Urinary bladder (tissue), 4 donors: ENCODE results near the gene GATAD2A. TPM values are rescaled to one million over a fixed set of nuclear protein-coding genes. Genes with fewer than 3 reads are reported as not detected.

Source experiments
- DNase-seq: peaks from one replicate; pipeline ENCODE4 v3.0.0-alpha.2; 2015; ENCODE audit errors: extremely low spot score
- H3K27ac ChIP-seq: one replicate; pipeline ENCODE4 v1.5.1; 2013; ENCODE audit warnings: low read depth, mild to moderate bottlenecking, moderate library complexity
- H3K36me3 ChIP-seq: one replicate; pipeline ENCODE4 v1.6.1; 2013; ENCODE audit warnings: mild to moderate bottlenecking, moderate library complexity; ENCODE audit not compliant: insufficient read depth
- H3K4me1 ChIP-seq: one replicate; pipeline ENCODE4 v1.6.1; 2013; ENCODE audit warnings: mild to moderate bottlenecking, moderate library complexity; ENCODE audit not compliant: insufficient read depth
- H3K4me3 ChIP-seq: one replicate; pipeline ENCODE4 v1.5.1; 2013; ENCODE audit warnings: low read depth, low read length
- WGBS: extraction: QIAGEN DNeasy Blood & Tissue Kit; methylation state at CpG from one replicate; pipeline ENCODE4 v1.1.7; 2013; 5-methylcytosine and 5-hydroxymethylcytosine counted together
- polyA plus RNA-seq: library from polyadenylated mRNA; stranded (reverse); fragments of 200-250 nt; gene quantifications from one replicate; pipeline ENCODE4 v1.2.3, GENCODE V29; 2013
- total RNA-seq: library from RNA; depleted of rRNA; stranded (reverse); fragments of >200 nt; gene quantifications from one replicate; pipeline ENCODE4 v1.2.3, GENCODE V29; 2014
- donor health status: healthy with polysubstance abuse.
- donor health status: healthy.

GATAD2A gene
- total and polyA plus RNA-seq, 2 donors: 15.8 to 22.9 TPM

DNA sequence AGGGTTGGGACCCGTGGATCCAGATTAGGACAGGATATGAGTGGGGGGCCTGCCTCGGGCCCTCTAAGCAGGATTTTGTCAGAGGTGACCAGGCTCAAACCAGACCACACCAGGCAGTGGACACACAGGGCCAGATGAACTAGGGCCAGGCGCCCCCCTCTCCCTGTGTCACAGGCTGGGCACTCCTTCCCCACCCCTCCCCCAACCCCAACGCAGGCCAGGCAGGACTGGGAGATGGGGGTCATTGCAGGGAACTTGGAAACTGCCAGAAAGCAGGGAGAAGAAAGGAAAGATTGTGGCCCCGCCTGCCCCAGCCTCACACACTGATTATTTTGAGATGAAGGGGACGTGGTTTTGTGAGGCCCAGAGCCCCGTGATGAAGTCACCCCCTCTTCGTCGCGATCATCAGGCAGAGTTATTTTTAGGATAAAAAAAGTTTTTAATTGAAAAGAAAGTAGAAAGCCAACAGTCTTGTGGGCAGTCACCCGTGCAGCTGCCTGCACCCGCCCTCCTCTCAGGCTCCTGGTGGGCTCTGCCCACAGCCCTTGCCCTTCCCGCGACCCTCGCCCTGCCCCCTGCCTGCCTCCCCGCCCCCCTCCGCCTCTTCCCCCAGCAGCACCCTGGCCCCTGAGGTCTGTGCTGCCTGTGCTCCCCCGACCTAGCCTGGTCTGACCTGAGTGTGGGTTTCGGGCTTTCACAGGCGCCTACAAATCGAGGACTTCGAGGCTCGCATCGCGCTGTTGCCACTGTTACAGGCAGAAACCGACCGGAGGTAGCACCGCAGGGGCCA, 121.3 kb downstream of the GATAD2A start:
- Histone ChIP-seq H3K4me3 (no peak overlapping the region), H3K36me3 (no peaks in the 10 kb centered on the region), H3K27ac (no peak overlapping the region), H3K4me1 (no peaks in the 10 kb centered on the region)
- no peak for DNase-seq
- WGBS: 78% methylated on average over 28 of the region's 28 CpGs

DNA sequence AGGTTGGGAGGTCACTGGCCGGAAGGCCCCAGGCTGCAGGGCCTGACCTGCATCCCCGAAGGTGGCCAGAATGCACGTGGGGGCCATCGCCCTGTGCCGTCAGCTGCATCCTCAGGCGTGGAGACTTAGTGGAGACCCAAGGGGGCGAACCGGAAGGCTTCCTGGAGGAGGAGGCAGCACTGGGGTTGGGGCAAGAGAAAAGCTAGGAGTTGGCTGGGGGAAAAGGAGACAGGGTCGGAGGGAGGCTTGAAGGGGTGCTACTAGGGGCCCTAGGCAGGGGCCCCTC, 121.8 kb downstream of the GATAD2A start:
- 94% methylated on average over 9 of the region's 9 CpGs for whole genome bisulfite sequencing
- Histone ChIP-seq H3K27ac (no peak overlapping the region), H3K36me3 (no peaks in the 10 kb centered on the region), H3K4me3 (no peak overlapping the region), H3K4me1 (no peaks in the 10 kb centered on the region)
- no peak for DNase-seq

DNA sequence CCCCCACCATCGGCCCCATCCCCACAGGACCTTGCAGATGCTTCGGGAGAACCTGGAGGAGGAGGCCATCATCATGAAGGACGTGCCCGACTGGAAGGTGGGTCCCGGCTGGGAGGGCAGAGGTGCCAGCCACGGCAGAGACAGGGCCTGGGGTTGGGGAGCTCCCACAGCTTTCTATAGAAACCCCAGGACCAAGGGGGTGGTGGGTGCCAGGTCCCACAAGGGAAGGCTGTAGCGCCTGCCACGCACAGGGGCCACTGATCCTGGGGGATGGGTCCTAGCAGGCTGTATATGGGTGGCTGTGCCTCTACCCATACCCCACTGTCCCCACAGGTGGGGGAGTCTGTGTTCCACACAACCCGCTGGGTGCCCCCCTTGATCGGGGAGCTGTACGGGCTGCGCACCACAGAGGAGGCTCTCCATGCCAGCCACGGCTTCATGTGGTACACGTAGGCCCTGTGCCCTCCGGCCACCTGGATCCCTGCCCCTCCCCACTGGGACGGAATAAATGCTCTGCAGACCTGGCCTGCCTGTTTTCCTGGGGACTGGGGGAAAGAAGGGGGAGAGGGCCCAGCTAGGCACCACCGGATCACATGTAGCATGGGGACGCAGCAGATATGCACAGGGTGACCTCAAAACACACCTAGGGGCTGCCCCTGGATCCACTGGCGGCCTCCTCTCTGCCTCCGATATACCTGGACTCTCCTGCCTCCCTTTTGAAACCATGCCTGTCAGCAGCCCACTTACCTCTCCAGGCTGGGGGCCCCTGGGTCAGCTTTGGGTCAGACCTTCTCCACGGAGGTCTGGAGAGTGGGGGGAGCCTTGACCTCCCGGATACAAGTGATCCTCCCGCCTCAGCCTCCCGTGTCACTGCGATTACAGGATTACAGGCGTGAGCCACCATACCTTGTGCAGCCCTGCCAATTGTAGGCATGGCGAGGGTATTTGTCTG, 122.5 kb downstream of the GATAD2A start:
- DNase-seq: no peak
- WGBS: 89% methylated on average over 27 of the region's 27 CpGs
- Histone ChIP-seq H3K4me3 (no peak overlapping the region), H3K4me1 (no peaks in the 10 kb centered on the region), H3K27ac (no peak overlapping the region), H3K36me3 (no peaks in the 10 kb centered on the region)

DNA sequence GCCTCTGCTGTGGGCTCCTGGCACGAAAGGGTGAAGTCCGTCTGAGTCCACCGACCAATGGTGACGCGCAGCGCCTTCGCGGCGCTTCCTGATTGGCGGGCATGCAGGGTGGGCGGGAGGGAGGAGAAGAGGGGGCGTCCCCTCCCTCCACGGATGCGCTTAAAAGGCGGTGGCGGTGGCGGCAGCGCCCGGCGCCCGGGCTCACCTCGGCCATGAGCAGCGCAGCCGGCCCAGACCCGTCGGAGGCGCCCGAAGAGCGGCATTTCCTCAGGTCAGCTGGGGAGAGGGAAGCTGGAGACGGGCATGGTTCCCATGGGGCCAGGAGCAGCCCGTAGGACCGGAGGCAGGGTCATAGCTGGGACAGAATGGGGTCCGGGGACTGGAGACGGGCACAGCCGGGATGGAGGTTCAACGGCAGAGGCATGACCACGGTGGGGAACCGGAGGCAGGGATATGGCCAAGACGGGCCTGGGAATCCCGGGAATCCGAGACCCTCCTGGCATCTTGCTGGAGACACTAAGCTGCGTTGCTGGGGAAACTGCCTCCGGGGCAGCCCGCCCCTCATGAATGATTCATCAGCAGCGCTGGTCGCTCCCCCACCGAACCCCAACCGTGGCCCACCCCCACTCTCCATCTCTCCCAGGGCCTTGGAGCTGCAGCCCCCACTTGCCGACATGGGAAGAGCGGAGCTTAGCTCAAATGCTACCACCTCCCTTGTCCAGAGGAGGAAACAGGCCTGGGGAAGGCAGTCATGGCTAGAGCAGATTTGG, 123.4 kb downstream of the GATAD2A start, which contains the start of gene YJEFN3:
Gene YJEFN3, plus strand, starts transcription at position 191 of the 770 bp plus-strand sequence. Its CDS starts 22 bp downstream, at position 213.
- 30% methylated on average over 50 of the region's 50 CpGs for WGBS
- DNase-seq: no peak
- H3K27ac ChIP-seq: no peak within 1 kb of the TSS
- no peak within 1 kb of the TSS for H3K4me3 ChIP-seq
- H3K36me3 ChIP-seq: no peaks in the 10 kb centered on the region
- no peaks in the 10 kb centered on the region for H3K4me1 ChIP-seq

DNA sequence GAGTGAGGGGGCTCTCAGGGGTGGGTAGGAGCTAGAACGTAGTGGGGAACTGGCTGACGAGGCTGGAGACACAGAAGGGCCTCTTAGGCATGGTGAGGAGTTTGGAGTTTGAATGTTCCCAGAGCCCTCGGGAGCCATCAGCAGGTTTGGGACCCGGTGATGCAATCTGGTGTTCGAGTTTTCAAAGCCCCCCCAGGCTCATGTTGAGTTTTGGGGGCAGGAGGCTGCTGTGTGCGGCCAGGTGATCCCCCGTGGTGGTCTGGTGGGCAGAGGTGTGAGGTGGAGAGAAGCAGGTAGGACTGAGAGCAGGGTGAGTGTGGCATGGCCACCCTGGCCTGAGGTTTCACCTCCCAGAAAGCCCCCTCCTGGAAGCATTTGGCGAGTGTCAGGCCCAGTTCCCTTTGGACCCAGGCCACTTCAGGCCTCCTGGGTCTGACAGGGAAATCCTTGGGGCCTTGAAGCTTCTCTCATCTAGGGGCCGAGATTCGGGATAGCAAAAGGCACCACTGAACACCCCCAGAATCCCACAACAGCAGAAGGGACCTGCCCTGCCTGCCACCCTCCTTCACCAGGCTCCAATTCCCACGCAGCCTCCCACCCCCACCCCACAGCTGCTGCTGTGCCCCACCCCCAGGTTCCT, 124.4 kb downstream of the GATAD2A start:
- no peak overlapping the region for H3K27ac ChIP-seq
- H3K4me1 ChIP-seq: no peaks in the 10 kb centered on the region
- no peak overlapping the region for H3K4me3 ChIP-seq
- 77% methylated on average over 11 of the region's 11 CpGs for WGBS
- DNase-seq: no peak
- H3K36me3 ChIP-seq: no peaks in the 10 kb centered on the region

DNA sequence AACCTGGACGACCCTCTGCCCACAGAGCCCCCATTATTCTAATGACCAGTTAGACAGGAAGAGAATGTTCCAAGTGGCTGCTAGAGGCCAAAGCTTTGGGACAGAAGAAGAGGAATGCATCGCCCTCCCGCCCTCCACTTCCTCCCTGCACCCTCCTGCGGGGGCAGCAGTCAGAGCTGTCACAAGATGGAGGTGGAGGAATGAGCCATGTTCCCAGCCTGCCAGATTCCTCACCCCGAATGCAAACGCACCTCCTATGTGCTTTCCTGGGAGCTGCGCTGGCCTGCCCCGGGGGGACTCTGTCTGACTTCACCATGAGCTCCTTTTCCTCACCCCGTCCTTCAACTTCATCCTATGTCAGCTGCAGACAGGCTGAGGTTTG, 124.9 kb downstream of the GATAD2A start:
- no peak for DNase-seq
- WGBS: 59% methylated on average over 9 of the region's 9 CpGs
- no peaks in the 10 kb centered on the region for H3K36me3 ChIP-seq

DNA sequence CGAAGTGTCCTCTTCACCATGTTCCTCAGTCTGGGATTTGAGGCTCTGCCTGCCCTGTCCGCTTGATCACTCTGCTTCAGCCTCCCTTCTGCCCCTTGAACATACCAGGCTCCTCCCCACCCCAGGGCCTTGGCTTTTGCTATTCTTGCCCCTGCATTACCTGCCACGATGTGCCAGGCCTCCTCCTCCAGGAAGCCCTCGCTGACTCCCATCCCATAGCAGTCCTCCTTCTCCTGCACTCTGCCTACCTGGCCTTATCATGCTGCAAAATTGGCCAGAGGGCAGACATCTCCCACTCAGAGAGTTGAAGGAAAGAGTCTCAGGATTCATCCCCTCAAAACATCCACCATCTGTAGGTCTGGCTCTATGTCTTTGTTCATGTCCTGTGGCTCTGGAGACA, 125.4 kb downstream of the GATAD2A start:
- 88% methylated on average over 4 of the region's 4 CpGs for WGBS
- no peaks in the 10 kb centered on the region for H3K4me1 ChIP-seq

More for the DNA sequence above, 124.9 kb downstream of the GATAD2A start:
- H3K4me1 ChIP-seq: no peaks in the 10 kb centered on the region
- H3K4me3 ChIP-seq: no peak overlapping the region
- H3K27ac ChIP-seq: no peak overlapping the region

DNA sequence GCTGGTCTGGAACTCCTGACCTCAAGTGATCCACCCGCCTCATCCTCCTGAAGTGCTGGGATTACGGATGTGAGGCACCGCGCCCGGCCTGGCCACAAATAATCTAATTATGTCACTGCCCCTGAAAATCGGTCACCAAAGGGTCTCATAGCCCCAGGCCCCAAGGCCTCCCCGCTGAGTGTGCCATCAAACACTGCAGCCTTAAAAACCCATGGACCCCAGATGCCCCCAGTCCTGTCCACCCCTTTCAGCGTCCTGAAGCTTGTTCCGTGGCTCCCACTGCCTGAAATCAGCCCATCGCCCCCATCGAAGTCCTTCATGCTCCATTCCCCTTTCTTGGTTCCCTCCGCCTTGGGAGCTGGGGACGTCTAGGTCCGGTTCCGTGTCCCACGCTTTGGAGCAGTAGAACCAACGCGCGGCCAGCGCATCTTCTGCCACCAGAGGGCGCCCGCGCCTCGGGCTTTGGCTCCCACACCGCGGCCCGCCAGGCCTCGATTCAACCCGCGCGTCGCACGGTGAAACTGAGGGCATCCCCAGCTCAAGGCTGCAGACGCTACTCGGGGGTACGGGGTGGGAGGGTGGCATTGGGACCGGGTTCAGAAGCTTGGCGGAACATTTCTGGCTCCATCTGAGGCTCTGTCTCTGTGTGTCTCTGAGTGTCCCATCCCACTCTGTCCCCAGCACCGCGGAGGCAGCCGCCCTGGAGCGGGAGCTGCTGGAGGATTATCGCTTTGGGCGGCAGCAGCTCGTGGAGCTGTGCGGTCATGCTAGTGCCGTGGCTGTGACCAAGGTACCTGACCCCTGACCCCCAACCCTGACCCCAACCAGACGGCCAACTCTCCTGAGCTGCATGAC, 126.7 kb downstream of the GATAD2A start:
- Histone ChIP-seq H3K27ac (no peak overlapping the region), H3K4me3 (no peak overlapping the region), H3K4me1 (no peaks in the 10 kb centered on the region), H3K36me3 (no peaks in the 10 kb centered on the region)
- 23% methylated on average over 48 of the region's 48 CpGs for WGBS
- no peak for DNase-seq

More for the DNA sequence above, 125.4 kb downstream of the GATAD2A start:
- Histone ChIP-seq H3K36me3 (no peaks in the 10 kb centered on the region), H3K27ac (no peak overlapping the region), H3K4me3 (no peak overlapping the region)
- DNase-seq: no peak

DNA sequence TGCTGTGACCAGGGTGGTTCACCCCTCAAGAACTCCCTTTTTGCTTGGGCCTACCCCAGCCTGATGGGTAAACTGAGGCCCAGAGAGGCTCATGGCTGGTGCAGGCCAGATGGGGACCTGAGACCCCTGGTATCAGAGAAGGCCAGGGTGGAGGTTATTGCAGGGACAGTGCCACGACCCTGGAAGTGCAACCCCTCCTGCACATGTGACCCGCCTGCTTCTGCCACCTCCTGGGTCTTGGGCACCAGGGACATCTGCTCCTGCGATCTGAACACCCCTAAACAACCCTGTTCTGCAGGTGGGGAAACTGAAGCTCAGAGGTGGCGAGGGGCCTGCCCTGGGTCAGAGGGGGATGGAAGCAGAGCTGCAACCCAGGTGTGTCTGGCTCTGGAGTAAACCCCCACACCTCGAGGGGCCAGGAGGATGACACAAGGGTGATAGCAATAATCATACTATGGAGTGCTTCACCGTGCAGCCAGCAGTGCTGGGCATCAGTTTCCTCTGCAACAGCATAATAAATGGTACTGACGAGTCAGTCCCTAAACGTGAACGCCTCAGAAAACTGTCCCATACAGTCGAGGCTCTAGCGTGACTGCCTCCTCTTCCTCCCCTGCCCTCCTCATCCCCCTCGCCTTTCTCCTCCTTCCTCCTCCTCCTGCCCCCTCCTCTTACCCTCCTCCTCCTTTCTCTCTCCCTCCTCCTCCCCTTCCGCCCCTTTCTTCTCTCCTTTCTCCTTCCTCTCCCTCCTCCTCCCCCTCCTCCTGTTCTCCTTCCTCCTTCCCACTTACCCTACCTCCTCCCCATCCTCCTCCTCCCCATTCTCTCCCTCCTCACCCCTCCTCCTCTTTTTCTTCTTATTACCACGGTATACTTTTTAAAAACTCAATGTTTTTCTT, 127.6 kb downstream of the GATAD2A start:
- Histone ChIP-seq H3K36me3 (no peaks in the 10 kb centered on the region), H3K4me3 (no peak overlapping the region), H3K27ac (no peak overlapping the region), H3K4me1 (no peaks in the 10 kb centered on the region)
- DNase-seq: no peak
- 75% methylated on average over 14 of the region's 14 CpGs for WGBS

DNA sequence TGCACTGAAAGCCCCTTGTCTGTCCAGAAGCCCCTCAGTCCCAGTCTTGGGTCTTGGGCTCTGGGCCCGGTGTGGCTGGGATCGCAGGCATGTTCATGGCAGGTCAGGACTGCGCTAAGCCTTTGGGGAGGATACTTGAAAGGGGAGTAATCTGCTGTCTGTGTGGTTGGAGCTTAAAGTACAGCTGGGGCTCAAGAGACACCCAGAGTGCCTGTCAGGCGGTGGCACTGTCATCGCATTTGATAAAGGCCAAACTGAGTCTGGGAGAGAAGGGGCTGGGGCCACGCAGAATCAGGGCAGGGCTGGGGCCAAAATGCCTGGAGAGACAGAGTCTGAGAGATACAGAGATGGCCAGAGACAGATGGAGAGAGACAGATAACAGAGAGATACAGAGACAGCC, 128.4 kb downstream of the GATAD2A start:
- Histone ChIP-seq H3K4me1 (no peaks in the 10 kb centered on the region), H3K4me3 (no peak overlapping the region), H3K27ac (no peak overlapping the region), H3K36me3 (no peaks in the 10 kb centered on the region)
- WGBS: 76% methylated on average over 6 of the region's 6 CpGs
- DNase-seq: no peak

DNA sequence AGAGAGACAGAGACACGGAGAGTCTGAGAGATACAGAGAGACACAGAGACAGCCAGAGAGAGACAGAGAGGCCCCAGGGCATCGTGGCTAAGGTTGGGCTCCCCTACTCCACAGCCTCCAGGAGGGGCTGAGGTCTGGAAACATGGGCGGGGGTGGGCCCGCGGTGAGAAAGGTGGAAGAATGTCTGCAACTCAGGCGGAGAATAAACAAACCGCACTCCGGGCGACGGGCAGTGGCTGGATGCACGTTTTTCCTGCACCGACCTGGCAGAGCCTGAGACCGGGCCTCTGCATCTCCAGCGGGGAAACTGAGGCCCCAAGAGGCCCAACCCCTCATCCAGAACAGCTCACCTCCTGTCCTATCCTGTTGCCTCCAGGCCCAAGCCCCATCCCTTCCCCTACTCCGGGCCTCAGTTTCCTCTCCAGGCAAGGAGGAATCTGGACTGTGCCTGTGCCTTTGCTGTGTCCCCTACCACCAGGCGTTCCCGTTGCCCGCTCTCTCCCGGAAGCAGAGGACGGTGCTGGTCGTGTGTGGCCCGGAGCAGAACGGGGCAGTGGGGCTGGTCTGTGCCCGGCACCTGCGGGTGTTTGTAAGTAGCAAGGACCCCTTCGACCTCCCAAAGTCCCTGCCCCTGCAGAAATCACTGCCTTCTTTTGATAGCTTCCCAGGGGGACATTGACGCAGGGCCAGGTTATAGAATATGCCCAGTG, 129.2 kb downstream of the GATAD2A start:
- Histone ChIP-seq H3K4me1 (no peaks in the 10 kb centered on the region), H3K27ac (no peak overlapping the region), H3K4me3 (no peak overlapping the region), H3K36me3 (no peaks in the 10 kb centered on the region)
- no peak for DNase-seq
- WGBS: 73% methylated on average over 27 of the region's 27 CpGs
